GM18951 (cell line): ENCODE measurements around the gene CCSER1.

Experiments
- POLR2A ChIP-seq: IDR thresholded peaks from 4 replicates; pipeline ENCODE4 v1.6.1; 2011; ENCODE audit warnings: mild to moderate bottlenecking; ENCODE audit not compliant: insufficient read length, insufficient read depth; ENCODE audit errors: extremely low read depth
- in situ Hi-C: fragments of 300-500 bp; cut with MboI; formaldehyde crosslinking; loops from one replicate; pipeline ENCODE4 v1.12.0; 2022; ENCODE audit warnings: low sequenced_read_pairs, mixed read lengths, inconsistent platforms; ENCODE audit not compliant: unreplicated experiment

The CCSER1 gene

GRCh38 chr4:91470671-91471070 lies 1343.5 kb downstream of the CCSER1 start:
- in situ Hi-C loops, result no loop called here
- TF ChIP-seq POLR2A, result no peak

- in situ Hi-C loops, result no loop called here
- TF ChIP-seq POLR2A, result no peak
Measured at GRCh38 chr4:91471280-91471679, 1344.1 kb downstream of the CCSER1 start.

GRCh38 chr4:91472046-91472445 lies 1344.9 kb downstream of the CCSER1 start:
- in situ Hi-C loops, result no loop called here
- no peak for TF ChIP-seq POLR2A

- no peak for TF ChIP-seq POLR2A
- in situ Hi-C loops, result no loop called here
Measured at GRCh38 chr4:91485415-91485814, 1358.2 kb downstream of the CCSER1 start.

- no peak for TF ChIP-seq POLR2A
- in situ Hi-C loops, result no loop called here
Measured at GRCh38 chr4:91488946-91489345, 1361.8 kb downstream of the CCSER1 start.

- no peak for TF ChIP-seq POLR2A
- in situ Hi-C loops, result no loop called here
Measured at GRCh38 chr4:91497892-91498291, 1370.7 kb downstream of the CCSER1 start.

GRCh38 chr4:91502365-91502764 lies 1375.2 kb downstream of the CCSER1 start:
- TF ChIP-seq POLR2A, result no peak
- in situ Hi-C loops, result no loop called here

- no peak for TF ChIP-seq POLR2A
- in situ Hi-C loops, result no loop called here
Measured at GRCh38 chr4:91513326-91513725, 1386.1 kb downstream of the CCSER1 start.

- TF ChIP-seq POLR2A, result no peak
- in situ Hi-C loops, result no loop called here
Measured at GRCh38 chr4:91519155-91519554, 1392.0 kb downstream of the CCSER1 start.

- in situ Hi-C loops, result no loop called here
- no peak for TF ChIP-seq POLR2A
Measured at GRCh38 chr4:91525621-91526020, 1398.4 kb downstream of the CCSER1 start.

- no peak for TF ChIP-seq POLR2A
- in situ Hi-C loops, result no loop called here
Measured at GRCh38 chr4:91527056-91527455, 1399.9 kb downstream of the CCSER1 start.

- in situ Hi-C loops, result no loop called here
- no peak for TF ChIP-seq POLR2A
Measured at GRCh38 chr4:91567594-91567993, 1440.4 kb downstream of the CCSER1 start.

- no peak for TF ChIP-seq POLR2A
- in situ Hi-C loops, result no loop called here
Measured at GRCh38 chr4:91577864-91578263, 1450.7 kb downstream of the CCSER1 start.

- TF ChIP-seq POLR2A, result no peak
- in situ Hi-C loops, result no loop called here
Measured at GRCh38 chr4:91590260-91590659, 1463.1 kb downstream of the CCSER1 start.

GRCh38 chr4:91592125-91592524 lies 1464.9 kb downstream of the CCSER1 start:
- no peak for TF ChIP-seq POLR2A
- in situ Hi-C loops, result no loop called here
